ENCODE data around the gene PADI3.
"Not testable (repeated sequence)": the region's sequence is repeated elsewhere in the genome, so short reads cannot be mapped to it uniquely, and the experiment has no call there.

Gene PADI3

GRCh38 chr1:17241011-17241779, 7.7 kb upstream of the PADI3 start:
- DNase-seq (ENCODE audit: low read depth): not testable (repeated sequence)

- not testable (repeated sequence) for DNase-seq (ENCODE audit: low read depth)
Measured at GRCh38 chr1:17241780-17242074, 7.2 kb upstream of the PADI3 start.

- no peak for DNase-seq (ENCODE audit: low read depth)
Measured at GRCh38 chr1:17243274-17243673, 5.6 kb upstream of the PADI3 start.

- no peak for DNase-seq (ENCODE audit: low read depth)
Measured at GRCh38 chr1:17244821-17245740, 3.8 kb upstream of the PADI3 start.

- no peak for DNase-seq (ENCODE audit: low read depth)
Measured at GRCh38 chr1:17245816-17246325, 3.0 kb upstream of the PADI3 start.

- DNase-seq (ENCODE audit: low read depth): no peak
Measured at GRCh38 chr1:17246971-17247370, 1.9 kb upstream of the PADI3 start.

GRCh38 chr1:17250601-17251000, 1.7 kb downstream of the PADI3 start:
- no peak for DNase-seq (ENCODE audit: low read depth)

GRCh38 chr1:17251246-17251645, 2.3 kb downstream of the PADI3 start:
- DNase-seq (ENCODE audit: low read depth): no peak

- DNase-seq (ENCODE audit: low read depth): no peak
Measured at GRCh38 chr1:17251701-17252376, 2.9 kb downstream of the PADI3 start.

- DNase-seq (ENCODE audit: low read depth): no peak
Measured at GRCh38 chr1:17255336-17255735, 6.4 kb downstream of the PADI3 start.

- no peak for DNase-seq (ENCODE audit: low read depth)
Measured at GRCh38 chr1:17258116-17258757, 9.3 kb downstream of the PADI3 start.

GRCh38 chr1:17258758-17259130, 9.8 kb downstream of the PADI3 start:
- DNase-seq (ENCODE audit: low read depth): no peak

- no peak for DNase-seq (ENCODE audit: low read depth)
Measured at GRCh38 chr1:17259233-17259873, 10.5 kb downstream of the PADI3 start.

GRCh38 chr1:17260264-17260663, 11.4 kb downstream of the PADI3 start:
- DNase-seq (ENCODE audit: low read depth): no peak

GRCh38 chr1:17260738-17261137, 11.8 kb downstream of the PADI3 start:
- DNase-seq (ENCODE audit: low read depth): no peak

- no peak for DNase-seq (ENCODE audit: low read depth)
Measured at GRCh38 chr1:17263936-17264335, 15.0 kb downstream of the PADI3 start.

- no peak for DNase-seq (ENCODE audit: low read depth)
Measured at GRCh38 chr1:17264470-17264869, 15.6 kb downstream of the PADI3 start.

- DNase-seq (ENCODE audit: low read depth): no peak
Measured at GRCh38 chr1:17265162-17265561, 16.3 kb downstream of the PADI3 start.

- DNase-seq (ENCODE audit: low read depth): no peak
Measured at GRCh38 chr1:17265950-17266349, 17.1 kb downstream of the PADI3 start.

- DNase-seq (ENCODE audit: low read depth): no peak
Measured at GRCh38 chr1:17270891-17271765, 22.2 kb downstream of the PADI3 start.

GRCh38 chr1:17272066-17272465, 23.2 kb downstream of the PADI3 start:
- DNase-seq (ENCODE audit: low read depth): no peak

All from stimulated activated CD4-positive, alpha-beta T cell treated with anti-CD3 and anti-CD28 coated beads, Interleukin-2, amount 100 ng/mL, for 4 hours (primary cell).